H1 (cell line): ENCODE measurements around the gene ULBP1. TPM values are rescaled to one million over a fixed set of nuclear protein-coding genes. Genes with fewer than 3 reads are reported as not detected.

Experiments used
- CTCF ChIA-PET: fragments of 300-600 bp; sonication (Branson Sonifier 250); formaldehyde crosslinking; loops from one replicate; lab custom pipeline; 2021; ENCODE audit not compliant: partially characterized antibody; lab: Charles Lee
- POLR2A ChIA-PET: fragments of 300-600 bp; sonication (Branson Sonifier 250); formaldehyde crosslinking; loops from one replicate; lab custom pipeline; 2021; ENCODE audit warnings: inconsistent platforms; ENCODE audit not compliant: partially characterized antibody; lab: Charles Lee
- DNase-seq, 2 experiments: peaks; one replicate each; pipeline versions ENCODE4 v3.0.0 to v3.0.0-alpha.2; 2010 to 2022; ENCODE audit warnings: low spot score in 2 of 2, low read depth in 1 of 2, mixed read lengths in 1 of 2
- FAIRE-seq: peaks from 2 replicates; lab custom pipeline; 2011; peaks lifted over from hg19 to GRCh38; lab: Jason Lieb, UNC
- H2AFZ ChIP-seq: 2 replicates; pipeline ENCODE4 v1.8.1; 2012; ENCODE audit warnings: low read length, inconsistent platforms
- H2AK5ac ChIP-seq: 2 replicates; pipeline ENCODE4 v1.6.1; 2013; ENCODE audit warnings: low read depth, low read length
- H2BK120ac ChIP-seq: replicated peaks from 2 replicates; pipeline ENCODE3; 2013; ENCODE audit warnings: low read depth, low read length, inconsistent platforms
- H2BK12ac ChIP-seq: 2 replicates; pipeline ENCODE4 v1.6.1; 2013; ENCODE audit warnings: low read depth, low read length
- H2BK15ac ChIP-seq: 2 replicates; pipeline ENCODE4 v1.6.1; 2013; ENCODE audit warnings: low read length
- H2BK20ac ChIP-seq: 2 replicates; pipeline ENCODE4 v1.6.1; 2013; ENCODE audit warnings: low read length
- H2BK5ac ChIP-seq: 2 replicates; pipeline ENCODE4 v1.6.1; 2013; ENCODE audit warnings: low read depth, low read length
- H3K14ac ChIP-seq: 2 replicates; pipeline ENCODE4 v1.6.1; 2013; ENCODE audit warnings: inconsistent platforms; ENCODE audit not compliant: insufficient read length
- H3K18ac ChIP-seq: 2 replicates; pipeline ENCODE4 v1.6.1; 2013; ENCODE audit warnings: low read length; ENCODE audit errors: extremely low read depth
- H3K23ac ChIP-seq: 2 replicates; pipeline ENCODE4 v1.6.1; 2013; ENCODE audit warnings: inconsistent platforms; ENCODE audit not compliant: insufficient read length
- H3K23me2 ChIP-seq: 2 replicates; pipeline ENCODE4 v1.6.1; 2013; ENCODE audit warnings: low read depth, low read length
- H3K27ac ChIP-seq: 2 replicates; pipeline ENCODE4 v1.6.1; 2011; ENCODE audit warnings: low read depth, low read length, inconsistent platforms
- H3K27me3 ChIP-seq, 4 experiments: replicated peaks in 1 of 4; 1 replicate in 1 of 4; 2 replicates in 3 of 4; pipeline versions ENCODE4 v1.6.1 to v1.8.1; 2011 to 2013; ENCODE audit warnings: low read length in 3 of 4, mild to moderate bottlenecking in 3 of 4, inconsistent platforms in 2 of 4, mixed read lengths in 2 of 4, moderate library complexity in 1 of 4; ENCODE audit not compliant: control insufficient read depth in 3 of 4, insufficient read depth in 3 of 4; ENCODE audit errors: extremely low read depth in 1 of 4
- H3K36me3 ChIP-seq, 4 experiments: 2 replicates each; pipeline versions ENCODE4 v1.6.1 to v1.8.1; 2011 to 2013; ENCODE audit warnings: mild to moderate bottlenecking in 4 of 4, low read length in 3 of 4, moderate library complexity in 2 of 4, control low read depth in 1 of 4, inconsistent platforms in 1 of 4; ENCODE audit not compliant: insufficient read depth in 4 of 4, control insufficient read depth in 2 of 4
- H3K4ac ChIP-seq: replicated peaks from 2 replicates; pipeline ENCODE3; 2013; ENCODE audit warnings: low read length, low read depth, mixed read lengths, inconsistent platforms; ENCODE audit not compliant: insufficient read length
- H3K4me1 ChIP-seq, 4 experiments: replicated peaks in 1 of 4; 1 replicate in 1 of 4; 2 replicates in 3 of 4; pipeline versions ENCODE4 v1.6.1 to v1.8.1; 2011 to 2013; ENCODE audit warnings: low read length in 3 of 4, inconsistent platforms in 2 of 4, mixed read lengths in 1 of 4; ENCODE audit not compliant: insufficient read depth in 4 of 4, control insufficient read depth in 3 of 4
- H3K4me2 ChIP-seq, 2 experiments: 2 replicates each; pipeline versions ENCODE4 v1.6.1 to v1.8.1; 2011 to 2013; ENCODE audit warnings: low read depth in 2 of 2, low read length in 2 of 2, control low read depth in 1 of 2, inconsistent platforms in 1 of 2, mild to moderate bottlenecking in 1 of 2; ENCODE audit not compliant: insufficient read depth in 1 of 2
- H3K4me3 ChIP-seq, 4 experiments: fragments of 200-600, 300-600 bp in 1 of 4; sonication (generic), shearing (Covaris generic), sonication (Bioruptor Twin) in 1 of 4; 2 replicates each; pipeline versions ENCODE4 v1.5.1 to v1.8.1; 2011 to 2016; ENCODE audit warnings: low read length in 4 of 4, low read depth in 3 of 4, control low read depth in 2 of 4, inconsistent platforms in 2 of 4, mild to moderate bottlenecking in 2 of 4, mixed read lengths in 1 of 4, moderate library complexity in 1 of 4; ENCODE audit not compliant: insufficient read depth in 2 of 4; ENCODE audit errors: extremely low read depth in 1 of 4
- H3K56ac ChIP-seq: replicated peaks from 2 replicates; pipeline ENCODE3; 2013; ENCODE audit warnings: low read depth, mild to moderate bottlenecking, mixed read lengths, low read length, inconsistent platforms; ENCODE audit not compliant: insufficient read length
- H3K79me1 ChIP-seq: 2 replicates; pipeline ENCODE4 v1.6.1; 2013; ENCODE audit warnings: low read depth, low read length, control low read depth
- H3K79me2 ChIP-seq, 2 experiments: 2 replicates each; pipeline versions ENCODE4 v1.6.1 to v1.8.1; 2012 to 2013; ENCODE audit warnings: low read length in 2 of 2, mild to moderate bottlenecking in 2 of 2, inconsistent platforms in 1 of 2; ENCODE audit not compliant: insufficient read depth in 2 of 2, control insufficient read depth in 1 of 2
- H3K9ac ChIP-seq, 4 experiments: replicated peaks in 1 of 4; 1 replicate in 1 of 4; 2 replicates in 3 of 4; pipeline versions ENCODE4 v1.6.1 to v1.8.1; 2011 to 2013; ENCODE audit warnings: low read depth in 3 of 4, low read length in 3 of 4, control low read depth in 2 of 4, mild to moderate bottlenecking in 2 of 4, moderate library complexity in 2 of 4, inconsistent platforms in 1 of 4; ENCODE audit errors: extremely low read depth in 1 of 4
- H3K9me3 ChIP-seq, 2 experiments: 2 replicates each; pipeline versions ENCODE4 v1.6.1 to v1.8.1; 2012 to 2013; ENCODE audit warnings: mild to moderate bottlenecking in 2 of 2, moderate library complexity in 2 of 2, control low read depth in 1 of 2, inconsistent platforms in 1 of 2, low read depth in 1 of 2, low read length in 1 of 2, mixed read lengths in 1 of 2; ENCODE audit not compliant: insufficient read depth in 2 of 2
- H4K20me1 ChIP-seq, 2 experiments: replicated peaks in 1 of 2; 2 replicates each; pipeline versions ENCODE3 to v1.8.1; 2011 to 2013; ENCODE audit warnings: inconsistent platforms in 2 of 2, low read length in 2 of 2, mild to moderate bottlenecking in 1 of 2; ENCODE audit not compliant: insufficient read depth in 2 of 2, control insufficient read depth in 1 of 2
- H4K5ac ChIP-seq: 2 replicates; pipeline ENCODE4 v1.6.1; 2013; ENCODE audit warnings: low read length, low read depth, mixed read lengths, inconsistent platforms; ENCODE audit not compliant: insufficient read length
- H4K8ac ChIP-seq: 2 replicates; pipeline ENCODE4 v1.8.0; 2013; ENCODE audit warnings: mild to moderate bottlenecking, moderate library complexity, low read length, inconsistent platforms; ENCODE audit not compliant: insufficient read depth; ENCODE audit errors: extremely low read depth
- H4K91ac ChIP-seq: replicated peaks from 2 replicates; pipeline ENCODE3; 2013; ENCODE audit warnings: low read length, mixed read lengths, inconsistent platforms; ENCODE audit not compliant: insufficient read length
- BCL11A ChIP-seq, 2 experiments: IDR thresholded peaks; one replicate each; pipeline ENCODE4 v1.6.1; 2011; ENCODE audit warnings: low read depth in 2 of 2, low read length in 2 of 2, mild to moderate bottlenecking in 2 of 2
- CBX5 ChIP-seq: fragments of 300-800, 300-1000 bp; sonication (generic); IDR thresholded peaks from 2 replicates; pipeline ENCODE4 v1.7.1; 2016; ENCODE audit warnings: antibody characterized with exemption, low read length, low read depth
- CEBPB ChIP-seq: IDR thresholded peaks from 2 replicates; pipeline ENCODE4 v1.6.1; 2012; ENCODE audit warnings: low read depth, low read length
- CREB1 ChIP-seq: IDR thresholded peaks from 2 replicates; pipeline ENCODE4 v1.6.1; 2012; ENCODE audit warnings: inconsistent platforms
- FOSL1 ChIP-seq: IDR thresholded peaks from 2 replicates; pipeline ENCODE4 v1.6.1; 2011; ENCODE audit warnings: mild to moderate bottlenecking, low read depth, low read length, moderate library complexity; ENCODE audit not compliant: insufficient read depth
- GABPA ChIP-seq: IDR thresholded peaks from 2 replicates; pipeline ENCODE4 v1.6.1; 2011; ENCODE audit warnings: mild to moderate bottlenecking, low read length, moderate library complexity, borderline replicate concordance; ENCODE audit not compliant: insufficient read depth
- HDAC6 ChIP-seq: IDR thresholded peaks from one replicate; pipeline ENCODE4 v1.7.1; 2012; ENCODE audit warnings: low read depth, mild to moderate bottlenecking, inconsistent platforms, low read length, moderate library complexity
- JUND ChIP-seq: IDR thresholded peaks from 2 replicates; pipeline ENCODE4 v1.6.1; 2011; ENCODE audit warnings: mild to moderate bottlenecking, improper control_type of control experiment, low read length
- KDM5A ChIP-seq: fragments of 200-600 bp; IDR thresholded peaks from 2 replicates; pipeline ENCODE4 v1.7.1; 2012; ENCODE audit warnings: mild to moderate bottlenecking, low read length, inconsistent platforms, mixed read lengths
- NRF1 ChIP-seq: IDR thresholded peaks from 2 replicates; pipeline ENCODE4 v1.6.1; 2011; ENCODE audit warnings: mild to moderate bottlenecking, low read depth, low read length, improper control_type of control experiment
- SAP30 ChIP-seq: fragments of 300-600 bp; sonication (generic); IDR thresholded peaks from 2 replicates; pipeline ENCODE4 v1.7.1; 2012; ENCODE audit warnings: low read length, moderate library complexity, mild to moderate bottlenecking, inconsistent platforms; ENCODE audit not compliant: insufficient read depth, insufficient replicate concordance
- SIN3A ChIP-seq, 2 experiments: IDR thresholded peaks in 1 of 2; conservative IDR thresholded peaks in 1 of 2; 2 replicates each; pipeline ENCODE4 v1.6.1; 2011 to 2012; ENCODE audit warnings: low read length in 2 of 2, improper control_type of control experiment in 1 of 2, low read depth in 1 of 2, mild to moderate bottlenecking in 1 of 2
- TEAD4 ChIP-seq: IDR thresholded peaks from 2 replicates; pipeline ENCODE4 v1.6.1; 2012; ENCODE audit warnings: low read depth, low read length, inconsistent platforms, mixed read lengths
- YY1 ChIP-seq: IDR thresholded peaks from 2 replicates; pipeline ENCODE4 v1.6.1; 2011; ENCODE audit warnings: low read depth, mild to moderate bottlenecking, low read length
- ZNF274 ChIP-seq: IDR thresholded peaks from 2 replicates; pipeline ENCODE4 v1.7.0; 2012; ENCODE audit warnings: low read length, borderline replicate concordance; ENCODE audit errors: extremely low read depth
- WGBS, 2 experiments: shearing (Covaris generic) in 1 of 2; methylation state at CpG; one replicate each; pipeline versions ENCODE4 v1.1.6 to v1.1.7; 2013 to 2015; ENCODE audit warnings: low lambda C conversion rate in 2 of 2, mixed read lengths in 2 of 2, inconsistent platforms in 1 of 2, low coverage in 1 of 2, missing lambda C conversion rate in 1 of 2; ENCODE audit not compliant: insufficient replicate concordance in 2 of 2, insufficient coverage in 1 of 2, insufficient read length in 1 of 2; ENCODE audit errors: extremely low coverage in 1 of 2, missing lambda C conversion rate in 1 of 2; 5-methylcytosine and 5-hydroxymethylcytosine counted together
- polyA plus RNA-seq, 7 experiments: library from polyadenylated mRNA; depleted of rRNA in 3 of 7; stranded (reverse) in 5 of 7; unstranded in 2 of 7; fragments of >200 nt in 5 of 7; fragments of 200-250 nt in 2 of 7; gene quantifications; 1 replicate in 5 of 7; 2 replicates in 1 of 7; 4 replicates in 1 of 7; pipeline versions ENCODE4 v1.2.1 to v1.2.3, GENCODE V29; 2011 to 2013; ENCODE audit warnings: missing spikeins in 2 of 7, mixed read lengths in 2 of 7
- total RNA-seq: library from RNA; stranded (reverse); fragmentation: NEBNext Ultra II Directional; extraction: Animal tissue kit (Norgen Biotek cat#: 25700); gene quantifications from 2 replicates; pipeline ENCODE4 v1.2.1, GENCODE V29; 2021

Gene ULBP1
- total and polyA plus RNA-seq, 2 of the 8 experiments (the other 6 are each of a cell fraction or from before 2014, with no cell fraction given) = 0.32 to 0.60 TPM

- no peaks in the 10 kb centered on the region for H3K36me3 ChIP-seq
- no peak for FAIRE-seq
- H3K4me2 ChIP-seq = no peak overlapping the region
- H2AFZ ChIP-seq = no peak overlapping the region
- H3K4ac ChIP-seq = no peak overlapping the region
- no peak overlapping the region for H2BK5ac ChIP-seq
- no peak overlapping the region for H2BK15ac ChIP-seq
- H4K20me1 ChIP-seq = peaks cover 6 to 7% of the 10 kb centered on the region in 2 experiments
- H3K9ac ChIP-seq = no peak overlapping the region
- no peak overlapping the region for H4K8ac ChIP-seq
- no peaks in the 10 kb centered on the region for H3K9me3 ChIP-seq
- no peak overlapping the region for H4K5ac ChIP-seq
- H3K79me2 ChIP-seq = no peaks in the 10 kb centered on the region
- H2AK5ac ChIP-seq = no peak overlapping the region
- no peak overlapping the region for H3K56ac ChIP-seq
- H3K23ac ChIP-seq = no peak overlapping the region
- no peak overlapping the region for H3K18ac ChIP-seq
- DNase-seq = peak in 1 of 2 experiments; percentile 31
- no peak overlapping the region for H3K14ac ChIP-seq
- no peak overlapping the region for H2BK12ac ChIP-seq
- no peak overlapping the region for H3K27ac ChIP-seq
- H4K91ac ChIP-seq = no peak overlapping the region
- no peaks in the 10 kb centered on the region for H3K79me1 ChIP-seq
- H3K4me3 ChIP-seq = no peak overlapping the region
- H2BK20ac ChIP-seq = no peak overlapping the region
- no peaks in the 10 kb centered on the region for H3K23me2 ChIP-seq
- WGBS, 2 experiments = 75% methylated on average over 5 of the region's 7 CpGs; no CpG with 5 or more reads in 1 of the 2 experiments
- H3K27me3 ChIP-seq = peaks cover 22 to 44% (median 35%) of the 10 kb centered on the region in 4 experiments
- ChIA-PET POLR2A (no interaction called here), CTCF (interaction anchor here (1.2 to 3.6 kb wide), 3 partner anchors 11 to 23 kb away, joined by 3 to 23 read pairs (median 9); no protein-coding TSS in a partner anchor)
- H3K4me1 ChIP-seq = peaks cover 0 to 10% (median 2%) of the 10 kb centered on the region in 4 experiments; a peak in 5 of 7 replicates
- no peak overlapping the region for H2BK120ac ChIP-seq
- TF ChIP-seq NRF1 = no peak
- TF ChIP-seq SAP30 = no peak
- TF ChIP-seq FOSL1 = no peak
- TF ChIP-seq ZNF274 = no peak
- TF ChIP-seq YY1 = no peak
- TF ChIP-seq TEAD4 = no peak
- no peak for TF ChIP-seq JUND
- TF ChIP-seq CEBPB = no peak
- TF ChIP-seq KDM5A = no peak
- TF ChIP-seq GABPA = no peak
- TF ChIP-seq BCL11A (IDR thresholded peaks at IDR 0.05; ENCODE audit: low read depth in 2 of 2, low read length in 2 of 2) = no peak
- TF ChIP-seq SIN3A (conservative IDR thresholded peaks at IDR 0.05 in 1 of 2, IDR thresholded peaks at IDR 0.05 in 1 of 2; ENCODE audit: low read depth in 1 of 2, low read length in 2 of 2) = no peak
- no peak for TF ChIP-seq HDAC6
- TF ChIP-seq CREB1 = no peak
- no peak for TF ChIP-seq CBX5
Measured at GRCh38 chr6:149995971-149996370, 32.2 kb downstream of the ULBP1 start.
